ENCODE results near the gene PSMB7.

DNA sequence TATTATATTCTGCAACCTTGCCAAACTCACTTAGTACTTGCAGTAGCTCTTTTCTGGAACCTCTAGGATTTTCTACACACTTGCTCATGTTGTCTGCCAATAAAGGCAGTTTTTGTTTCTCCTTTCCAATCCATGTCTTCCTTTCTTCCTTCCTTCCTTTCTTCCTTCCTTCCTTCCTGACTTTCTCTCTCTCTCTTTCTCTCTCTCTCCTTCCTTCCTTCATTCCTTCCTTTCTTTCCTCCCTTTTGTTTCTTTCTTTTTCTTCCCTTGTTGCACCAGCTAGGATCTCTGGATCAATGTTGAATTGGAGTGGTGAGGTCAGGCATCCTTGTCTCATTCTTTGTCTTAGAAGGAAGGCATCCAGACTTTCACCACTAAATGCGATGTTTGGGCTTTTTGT, 47.5 kb upstream of the PSMB7 start:
- TF ChIP-seq CTCF (tag by site-specific recombination; IDR thresholded peaks at IDR 0.05): no peak
- peak; percentile 61 for TF ChIP-seq PRDM1 (tag by site-specific recombination; IDR thresholded peaks at IDR 0.05)
- TF ChIP-seq ZNF23 (tag by site-specific recombination; IDR thresholded peaks at IDR 0.05; ENCODE audit: borderline replicate concordance): no peak
- TF ChIP-seq ZNF274 (IDR thresholded peaks at IDR 0.05; ENCODE audit: low read length): no peak
- no peak for TF ChIP-seq ZNF274 (tag by site-specific recombination; IDR thresholded peaks at IDR 0.05; ENCODE audit: borderline replicate concordance)
- no peak for TF ChIP-seq ZNF561 (tag by site-specific recombination; IDR thresholded peaks at IDR 0.05; ENCODE audit: borderline replicate concordance)
- no peak for TF ChIP-seq GLI4 (tag by site-specific recombination; IDR thresholded peaks at IDR 0.05)
- TF ChIP-seq RBAK (tag by site-specific recombination; IDR thresholded peaks at IDR 0.05): no peak
- no peak for TF ChIP-seq SP2 (tag by site-specific recombination; IDR thresholded peaks at IDR 0.05)
- no peak for TF ChIP-seq HOXA7 (CRISPR knock-in tag; IDR thresholded peaks at IDR 0.05; ENCODE audit: borderline replicate concordance)
- no peak for TF ChIP-seq ZFP37 (tag by site-specific recombination; IDR thresholded peaks at IDR 0.05)
- TF ChIP-seq REPIN1 (tag by site-specific recombination; IDR thresholded peaks at IDR 0.05; ENCODE audit: low read depth): no peak
- TF ChIP-seq ZSCAN30 (tag by site-specific recombination; IDR thresholded peaks at IDR 0.05): no peak
- TF ChIP-seq, protein P1, sequence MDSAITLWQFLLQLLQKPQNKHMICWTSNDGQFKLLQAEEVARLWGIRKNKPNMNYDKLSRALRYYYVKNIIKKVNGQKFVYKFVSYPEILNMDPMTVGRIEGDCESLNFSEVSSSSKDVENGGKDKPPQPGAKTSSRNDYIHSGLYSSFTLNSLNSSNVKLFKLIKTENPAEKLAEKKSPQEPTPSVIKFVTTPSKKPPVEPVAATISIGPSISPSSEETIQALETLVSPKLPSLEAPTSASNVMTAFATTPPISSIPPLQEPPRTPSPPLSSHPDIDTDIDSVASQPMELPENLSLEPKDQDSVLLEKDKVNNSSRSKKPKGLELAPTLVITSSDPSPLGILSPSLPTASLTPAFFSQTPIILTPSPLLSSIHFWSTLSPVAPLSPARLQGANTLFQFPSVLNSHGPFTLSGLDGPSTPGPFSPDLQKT (IDR thresholded peaks at IDR 0.05; ENCODE audit: borderline replicate concordance, low read depth, low read length): no peak
- no peak for TF ChIP-seq ZNF132 (tag by site-specific recombination; IDR thresholded peaks at IDR 0.05; ENCODE audit: borderline replicate concordance)

Data from HEK293 (cell line).